ENCODE data around the gene FAXC. TPM values are rescaled to one million over a fixed set of nuclear protein-coding genes. Genes with fewer than 3 reads are reported as not detected.

Gene FAXC
- total RNA-seq: 0.28 and 0.55 TPM in 2 replicates

DNA sequence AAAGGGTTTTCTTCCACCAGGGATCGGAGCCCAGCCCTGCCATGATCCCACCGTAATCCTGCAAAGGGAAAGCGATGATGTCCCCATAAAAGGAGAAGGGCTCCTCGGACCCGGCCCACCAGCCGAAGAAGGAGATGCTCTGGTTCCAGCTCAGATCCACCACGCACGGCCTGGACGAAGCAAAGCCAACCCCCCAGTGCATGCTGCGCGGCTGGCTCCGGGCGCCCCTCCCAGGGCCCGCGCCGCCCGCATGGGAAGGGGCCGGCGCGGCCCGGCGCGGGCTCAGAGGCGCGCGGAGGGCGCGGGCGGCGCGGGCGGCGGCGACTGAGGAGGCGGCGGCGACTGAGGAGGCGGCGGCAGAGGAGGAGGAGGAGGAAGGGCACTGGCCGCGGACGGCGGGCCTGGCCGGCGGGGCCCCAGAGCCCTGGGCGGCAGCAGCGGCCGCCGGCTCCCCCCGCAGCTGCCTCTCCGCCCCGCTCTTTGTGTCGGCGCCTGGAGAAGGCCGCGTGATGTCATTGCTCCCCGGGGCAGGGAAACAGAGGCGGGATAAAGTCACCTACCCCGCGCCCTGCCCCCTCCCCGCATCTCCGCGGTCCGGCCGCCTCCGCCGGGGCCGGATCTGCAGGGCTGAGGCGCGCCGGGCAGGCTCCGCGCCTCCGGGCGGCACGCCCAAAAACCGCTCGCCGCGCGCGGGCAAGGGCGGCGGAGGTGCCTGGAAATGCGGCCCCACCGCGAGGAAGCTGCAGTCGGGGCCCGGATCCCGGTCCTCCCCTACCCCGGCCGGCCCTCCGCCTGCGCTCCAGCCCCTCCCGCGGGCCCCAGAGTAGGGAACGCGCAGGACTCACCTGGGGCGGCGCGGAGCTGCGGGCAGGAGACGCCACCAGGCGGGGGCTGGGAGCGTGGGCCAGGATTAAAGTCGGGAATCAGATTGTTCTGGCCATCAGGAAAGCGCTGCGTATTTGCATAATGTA is at the start of gene FAXC:
Gene FAXC (minus strand): TSS at position 504 of the 971 bp plus-strand sequence. CDS start 302 bp downstream, at position 202.

DNA sequence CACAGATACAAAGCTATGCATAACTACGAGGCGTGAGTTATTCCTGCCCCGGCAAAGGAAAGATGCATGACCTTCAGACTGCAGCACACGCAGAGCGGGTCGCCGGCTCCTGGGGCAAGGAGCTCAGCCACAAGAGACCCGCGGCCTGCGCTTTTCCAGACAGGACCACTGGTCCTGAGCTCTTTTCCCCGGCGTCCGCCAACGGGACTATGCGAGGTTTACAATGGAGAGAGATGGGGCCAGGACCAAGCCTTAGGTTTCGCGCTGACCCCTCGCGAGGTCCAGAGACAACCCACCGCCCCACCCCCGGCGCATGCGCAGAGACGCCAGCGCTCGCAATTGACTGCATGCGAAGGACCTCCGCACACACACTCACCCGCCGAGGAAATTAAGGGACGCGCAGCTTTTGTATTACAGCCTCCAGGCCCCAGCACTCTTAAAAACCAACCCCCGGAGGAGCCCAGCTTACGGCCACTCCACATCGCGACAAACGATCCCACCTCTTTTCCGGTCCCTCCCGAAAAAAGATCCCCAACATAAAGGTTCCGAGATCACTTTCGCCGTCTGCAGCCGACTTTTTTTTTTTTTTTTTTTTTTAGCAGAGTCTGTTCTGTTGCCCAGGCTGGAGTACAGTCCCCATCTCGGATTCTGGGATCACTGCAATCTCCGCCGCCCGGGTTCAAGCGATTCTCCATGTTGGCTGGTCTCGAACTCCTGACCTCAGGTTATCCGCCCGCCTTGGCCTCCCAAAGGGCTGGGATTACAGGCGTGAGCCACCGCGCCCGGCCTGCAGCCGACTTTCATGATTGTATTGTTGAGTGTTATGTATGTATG is 44.4 kb upstream of the FAXC start, which contains the start of gene COQ3:
Gene COQ3 (minus strand): TSS at position 498 of the 834 bp plus-strand sequence. CDS start 16 bp downstream, at position 482.

Other genes with a start within 250 kb of the FAXC start
- 3.0 and 4.4 TPM in 2 replicates for gene COQ3, start 44.5 kb upstream of the FAXC start, total RNA-seq
- gene PNISR, start 75.6 kb upstream of the FAXC start, total RNA-seq: 54.6 and 57.9 TPM in 2 replicates
- gene USP45, start 165.7 kb upstream of the FAXC start, total RNA-seq: 15.9 and 19.6 TPM in 2 replicates
- gene CCNC, start 219.0 kb upstream of the FAXC start, total RNA-seq: 55.8 and 67.0 TPM in 2 replicates

Measured in smooth muscle cell of bladder (primary cell).